OCI-LY3 (cell line): Measurements from ENCODE around the gene CACNA1F.

Source experiments
- CTCF ChIP-seq: fragments of 200-600, 300-600 bp; sonication (generic); IDR thresholded peaks from 2 replicates; pipeline ENCODE4 v1.5.1; 2014; ENCODE audit warnings: antibody characterized with exemption, low read length, low read depth
- EZH2phosphoT487 ChIP-seq: fragments of 200-600 bp; shearing (Covaris generic); IDR thresholded peaks from 2 replicates; pipeline ENCODE4 v1.6.1; 2018; ENCODE audit warnings: antibody characterized with exemption, mixed run types, low read depth

GRCh38 chrX:49211074-49211473, 22.1 kb downstream of the CACNA1F start:
- no peak for TF ChIP-seq CTCF
- no peak for TF ChIP-seq EZH2phosphoT487
